GM18909 (cell line): ENCODE data around the gene HIP1.
A peak's percentile ranks its signal among the peaks of the same experiment; 100 is the strongest.
"Not testable (repeated sequence)": the region's sequence is repeated elsewhere in the genome, so short reads cannot be mapped to it uniquely, and the experiment has no call there.

ENCODE experiments used
- ATAC-seq: cut with Tn5 transposase; IDR thresholded peaks from one replicate; pipeline ENCODE4 v1.9.1; 2021; ENCODE audit warnings: mild to moderate bottlenecking; ENCODE audit not compliant: unreplicated experiment, poor library complexity

Gene HIP1

DNA sequence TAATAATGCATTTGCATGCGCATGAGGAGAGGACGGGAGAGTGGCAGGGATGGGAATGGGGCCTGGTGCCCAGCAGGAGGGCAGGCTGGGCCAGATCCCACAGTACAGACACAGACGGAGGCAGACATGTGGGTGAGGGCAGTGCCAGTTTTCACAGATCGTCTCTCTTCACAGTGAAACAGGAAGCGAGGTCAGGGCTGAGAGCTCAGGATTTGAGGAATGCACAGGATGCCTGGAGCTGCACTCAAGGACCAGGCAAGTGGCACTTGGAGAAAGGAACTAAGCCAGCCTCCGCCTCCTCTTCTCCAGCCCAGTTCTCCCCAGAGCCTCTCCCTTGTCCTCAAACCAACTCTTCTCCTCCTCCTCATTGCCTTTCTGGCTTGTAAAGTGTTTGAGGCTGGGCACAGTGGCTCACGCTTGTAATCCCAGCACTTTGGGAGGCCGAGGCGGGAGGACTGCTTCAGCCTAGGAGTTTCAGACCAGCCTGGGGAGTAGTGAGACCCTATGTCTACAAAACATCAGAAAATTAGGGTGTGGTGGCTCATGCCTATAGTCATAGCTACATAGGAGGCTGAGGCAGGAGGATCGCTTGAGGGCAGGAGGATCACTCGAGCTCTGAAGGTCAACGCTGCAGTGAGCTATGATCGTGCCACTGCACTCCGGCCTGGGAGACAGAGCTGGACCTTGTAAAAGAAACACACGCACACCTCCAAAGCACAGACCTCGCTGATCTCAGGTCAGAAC is 115.2 kb downstream of the HIP1 start:
- ATAC-seq: no peak

DNA sequence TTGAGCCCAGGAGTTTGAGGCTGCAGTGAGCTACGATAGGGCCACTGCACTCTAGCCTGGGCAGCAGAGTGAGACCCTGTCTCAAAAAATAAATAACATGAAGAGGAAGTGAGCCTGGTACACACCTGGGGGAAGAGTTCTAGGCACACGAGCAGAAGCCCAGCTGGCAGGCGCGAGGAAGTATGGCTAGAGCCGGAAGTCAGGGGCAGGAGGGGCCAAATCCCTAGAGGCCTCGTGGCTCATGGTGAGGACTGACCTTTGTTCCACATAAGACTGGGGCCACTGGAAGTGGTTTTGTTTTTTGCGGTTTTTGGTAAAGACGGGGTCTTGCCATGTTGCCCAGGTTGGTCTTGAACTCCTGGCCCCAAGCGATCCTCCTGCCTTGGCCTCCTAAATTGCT is 117.6 kb downstream of the HIP1 start:
- peak; percentile 48 for ATAC-seq

- ATAC-seq: no peak
These were observed 119.1 kb downstream of the HIP1 start for GRCh38 chr7:75619636-75620035.

DNA sequence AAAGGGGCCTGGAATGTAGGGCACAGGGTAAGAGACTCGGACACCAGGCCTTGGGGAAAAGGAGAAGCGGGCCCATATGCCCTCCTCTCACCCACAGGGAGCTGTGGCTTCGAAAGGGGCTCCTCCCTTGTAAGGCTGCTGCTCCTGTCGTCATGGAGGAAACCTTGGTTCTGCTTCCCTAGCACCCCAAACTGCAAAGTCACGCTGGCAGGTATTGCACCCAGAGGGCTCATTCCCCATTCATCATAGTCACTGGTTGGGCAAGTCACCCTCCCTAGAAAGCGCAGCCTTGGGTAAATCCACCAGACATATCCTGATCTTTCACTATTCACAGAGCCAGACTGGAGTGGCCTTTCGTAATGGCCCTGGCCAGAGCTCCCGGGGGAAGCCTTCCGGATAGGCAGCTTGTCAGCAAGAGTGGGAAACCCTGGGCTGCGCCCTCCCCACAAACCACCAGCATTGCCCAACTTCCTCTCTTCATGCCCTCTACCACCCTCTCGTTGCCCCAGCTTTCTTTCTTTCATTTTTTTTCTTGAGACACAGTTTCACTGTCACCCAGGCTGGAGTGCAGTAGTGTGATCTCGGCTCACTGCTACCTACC is 121.0 kb downstream of the HIP1 start:
- ATAC-seq: peak; percentile 49

DNA sequence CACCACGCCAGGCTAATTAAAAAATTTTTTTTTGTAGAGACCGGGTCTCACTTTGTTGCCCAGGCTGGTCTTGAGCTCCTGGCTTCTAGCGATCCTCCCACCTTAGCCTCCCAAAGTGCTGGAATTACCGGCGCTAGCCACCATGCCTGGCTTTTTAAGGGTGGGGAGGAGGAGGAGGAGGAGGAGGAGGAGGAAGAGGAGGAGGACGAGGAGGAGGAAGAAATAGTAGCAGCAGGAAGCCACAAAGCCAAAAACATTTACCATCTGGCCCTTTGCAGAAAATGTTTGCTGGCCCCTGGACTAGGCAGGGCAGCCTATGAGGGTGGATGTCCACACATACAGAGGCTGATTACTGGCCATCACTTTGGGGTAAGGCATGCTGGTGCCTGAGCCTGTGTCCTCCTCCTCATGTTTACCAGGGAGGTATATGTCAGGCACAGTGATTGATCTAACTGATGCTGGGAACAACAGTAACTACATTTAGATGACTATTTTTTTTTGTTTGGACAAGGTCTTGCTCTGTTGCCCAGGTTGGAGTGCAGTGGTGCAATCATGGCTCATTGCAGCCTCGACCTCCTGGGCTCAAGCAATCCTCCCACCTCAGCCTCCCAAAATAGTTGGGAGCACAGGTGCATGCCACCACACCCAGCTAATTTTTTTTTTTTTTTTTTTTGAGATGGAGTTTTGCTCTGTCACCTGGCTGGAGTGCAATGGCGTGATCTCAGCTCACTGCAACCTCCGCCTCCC is 122.1 kb downstream of the HIP1 start:
- no peak for ATAC-seq

DNA sequence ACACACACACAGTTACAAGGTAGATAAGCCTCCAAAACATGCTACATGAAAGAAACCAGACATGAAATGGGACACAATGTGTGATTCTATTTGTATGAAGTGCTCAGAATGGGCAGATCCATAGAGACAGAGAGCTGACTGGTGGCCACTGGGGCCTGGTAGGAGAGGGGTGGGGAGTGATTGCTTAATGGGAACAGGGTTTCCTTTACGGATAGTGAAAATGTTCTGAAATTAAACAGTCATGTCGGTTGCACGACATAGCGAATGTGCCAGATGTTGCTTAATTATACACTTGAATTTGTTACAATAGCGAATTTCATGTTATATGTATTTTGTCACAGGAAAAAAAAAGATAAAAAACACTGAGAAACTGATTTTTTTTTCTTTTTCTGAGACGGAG is 124.3 kb downstream of the HIP1 start:
- no peak for ATAC-seq

- ATAC-seq: no peak
These were observed 125.4 kb downstream of the HIP1 start for GRCh38 chr7:75613351-75613750.

DNA sequence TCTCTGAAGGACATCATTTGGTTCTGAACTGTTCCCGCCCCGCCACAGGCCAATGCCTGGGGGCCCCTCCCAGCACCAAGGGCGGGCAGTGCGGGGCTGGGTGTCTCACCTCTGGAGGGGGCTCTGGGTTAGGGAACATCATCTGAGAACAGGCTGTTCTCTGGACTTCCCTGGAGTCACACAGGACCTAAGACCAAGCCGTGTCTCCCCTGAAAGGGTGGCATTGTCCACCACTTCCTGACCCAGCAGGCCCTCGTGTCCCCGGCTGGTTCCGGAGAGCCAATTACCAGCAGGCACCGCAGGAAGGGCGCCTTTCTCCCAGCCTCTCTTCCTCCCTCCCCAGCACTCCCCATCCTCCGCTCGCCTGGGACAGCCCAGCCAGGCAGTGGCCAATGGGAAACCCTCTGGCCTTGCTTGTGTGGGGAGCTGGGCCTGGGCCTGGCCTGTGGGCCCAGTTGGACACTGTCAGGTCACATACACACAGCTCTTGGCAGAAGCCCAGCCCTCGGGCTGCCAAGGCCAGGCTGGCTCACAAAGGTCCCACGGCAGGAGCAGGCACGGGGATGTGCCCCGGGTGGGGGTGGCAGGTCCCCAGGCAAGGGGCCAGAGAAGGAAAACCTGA is 127.1 kb downstream of the HIP1 start:
- ATAC-seq: no peak

DNA sequence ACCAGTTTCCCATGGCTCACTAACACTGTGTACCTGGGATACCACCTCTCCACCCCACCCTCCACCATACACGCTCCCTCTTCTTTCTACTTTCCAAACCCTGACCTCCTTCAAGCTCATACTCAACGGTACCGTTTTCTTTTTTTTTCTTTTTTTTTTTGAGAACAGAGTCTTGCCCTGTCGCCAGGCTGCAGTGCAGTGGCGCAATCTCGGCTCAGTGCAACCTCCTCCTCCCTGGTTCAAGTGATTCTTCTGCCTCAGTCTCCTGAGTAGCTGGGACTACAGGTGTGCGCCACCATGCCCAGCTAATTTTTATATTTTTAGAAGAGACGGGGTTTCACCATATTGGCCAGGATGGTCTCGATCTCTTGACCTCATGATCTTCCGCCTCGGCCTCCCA is 129.3 kb downstream of the HIP1 start:
- not testable (repeated sequence) for ATAC-seq

- ATAC-seq: no peak
These were observed 130.2 kb downstream of the HIP1 start for GRCh38 chr7:75608451-75609122.

DNA sequence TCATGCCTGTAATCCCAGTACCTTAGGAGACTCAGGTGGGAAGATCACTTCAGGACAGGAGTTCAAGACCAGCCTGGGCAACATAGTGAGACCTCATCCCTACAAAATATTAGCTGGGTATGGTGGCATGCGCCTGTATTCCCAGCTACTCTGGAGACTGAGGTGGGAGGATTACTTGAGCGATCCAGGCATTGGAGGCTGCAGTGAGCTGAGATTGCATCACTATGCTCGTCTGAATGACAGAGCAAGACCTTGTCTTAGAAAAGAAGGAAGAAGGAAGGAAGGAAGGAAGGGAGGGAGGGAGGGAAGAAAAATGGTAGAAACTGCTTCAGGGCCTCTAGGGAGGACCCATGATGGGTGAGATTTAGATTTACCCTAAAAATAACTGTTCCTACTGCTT is 134.3 kb downstream of the HIP1 start:
- ATAC-seq: no peak

DNA sequence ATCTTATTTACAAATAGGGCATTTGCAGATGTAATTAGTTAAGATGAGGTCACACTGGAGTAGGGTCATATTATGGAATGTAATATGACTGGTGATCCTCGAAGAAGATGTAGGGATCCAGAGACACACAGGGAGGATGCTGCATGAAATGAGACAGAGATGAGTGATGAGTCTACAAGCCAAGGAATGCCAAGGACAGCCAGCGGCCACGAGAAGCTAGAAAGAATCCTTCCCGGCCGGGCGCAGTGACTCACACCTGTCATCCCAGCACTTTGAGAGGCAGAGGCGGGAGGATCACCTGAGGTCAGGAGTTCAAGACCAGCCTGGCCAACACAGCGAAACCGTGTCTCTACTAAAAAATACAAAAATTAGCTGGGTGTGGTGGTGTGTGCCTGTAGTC is 135.9 kb downstream of the HIP1 start:
- ATAC-seq: not testable (repeated sequence)

- no peak for ATAC-seq
These were observed 137.2 kb downstream of the HIP1 start for GRCh38 chr7:75601539-75601938.

- ATAC-seq: not testable (repeated sequence)
These were observed 138.0 kb downstream of the HIP1 start for GRCh38 chr7:75600748-75601147.

- no peak for ATAC-seq
These were observed 139.4 kb downstream of the HIP1 start for GRCh38 chr7:75599244-75599781.

GRCh38 chr7:75596727-75597614 is 141.8 kb downstream of the HIP1 start:
- peak; percentile 54 for ATAC-seq

GRCh38 chr7:75595766-75596165 is 143.0 kb downstream of the HIP1 start:
- ATAC-seq: no peak

GRCh38 chr7:75593500-75594184 is 145.1 kb downstream of the HIP1 start:
- ATAC-seq: not testable (repeated sequence)
